GM19043 (cell line): ENCODE results near the gene CAPN14.

Source experiments
- ATAC-seq: cut with Tn5 transposase; IDR thresholded peaks from one replicate; pipeline ENCODE4 v1.9.1; 2021; ENCODE audit warnings: low read depth; ENCODE audit not compliant: unreplicated experiment

Gene CAPN14, protein sequence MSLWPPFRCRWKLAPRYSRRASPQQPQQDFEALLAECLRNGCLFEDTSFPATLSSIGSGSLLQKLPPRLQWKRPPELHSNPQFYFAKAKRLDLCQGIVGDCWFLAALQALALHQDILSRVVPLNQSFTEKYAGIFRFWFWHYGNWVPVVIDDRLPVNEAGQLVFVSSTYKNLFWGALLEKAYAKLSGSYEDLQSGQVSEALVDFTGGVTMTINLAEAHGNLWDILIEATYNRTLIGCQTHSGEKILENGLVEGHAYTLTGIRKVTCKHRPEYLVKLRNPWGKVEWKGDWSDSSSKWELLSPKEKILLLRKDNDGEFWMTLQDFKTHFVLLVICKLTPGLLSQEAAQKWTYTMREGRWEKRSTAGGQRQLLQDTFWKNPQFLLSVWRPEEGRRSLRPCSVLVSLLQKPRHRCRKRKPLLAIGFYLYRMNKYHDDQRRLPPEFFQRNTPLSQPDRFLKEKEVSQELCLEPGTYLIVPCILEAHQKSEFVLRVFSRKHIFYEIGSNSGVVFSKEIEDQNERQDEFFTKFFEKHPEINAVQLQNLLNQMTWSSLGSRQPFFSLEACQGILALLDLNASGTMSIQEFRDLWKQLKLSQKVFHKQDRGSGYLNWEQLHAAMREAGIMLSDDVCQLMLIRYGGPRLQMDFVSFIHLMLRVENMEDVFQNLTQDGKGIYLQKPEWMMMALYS

DNA sequence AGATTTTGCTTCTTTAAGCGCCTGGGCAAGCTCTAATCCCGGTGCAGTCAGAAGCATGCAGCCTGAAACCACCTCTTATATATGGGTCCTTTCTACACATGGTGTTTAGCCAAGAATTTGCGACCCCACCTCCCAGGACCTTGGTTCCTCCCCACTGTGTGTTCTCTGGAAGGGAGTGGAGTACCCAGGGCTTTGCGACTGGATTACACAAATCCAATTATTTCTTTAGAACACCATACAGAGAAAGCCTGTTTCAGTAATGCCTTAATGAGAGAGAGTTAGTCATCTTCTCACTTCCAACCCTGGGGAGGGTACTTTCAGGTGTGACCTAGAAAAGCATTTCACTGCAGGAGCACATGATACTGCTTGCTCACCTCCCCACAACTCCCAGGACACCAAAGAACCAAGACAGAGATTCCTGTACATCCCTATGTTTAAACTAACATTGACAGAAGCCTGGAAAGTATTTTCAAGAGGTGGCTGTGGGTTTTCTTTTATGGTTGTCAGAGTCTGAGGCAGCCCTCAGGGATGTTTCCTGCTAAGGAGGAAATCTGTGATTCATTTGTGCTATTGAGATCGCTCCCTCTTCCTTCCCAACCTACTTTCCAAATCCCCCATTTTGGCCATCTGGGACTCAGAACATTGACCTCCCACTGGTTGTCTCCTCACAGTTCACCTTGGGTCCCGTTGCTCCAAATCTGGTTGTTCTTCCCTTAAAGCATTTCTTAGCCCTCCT, at the start of gene CAPN14:
Gene CAPN14 (minus strand): TSS at position 51 of the 736 bp plus-strand sequence. CDS start 12,068 bp downstream, outside the sequence.
- no peak for ATAC-seq

DNA sequence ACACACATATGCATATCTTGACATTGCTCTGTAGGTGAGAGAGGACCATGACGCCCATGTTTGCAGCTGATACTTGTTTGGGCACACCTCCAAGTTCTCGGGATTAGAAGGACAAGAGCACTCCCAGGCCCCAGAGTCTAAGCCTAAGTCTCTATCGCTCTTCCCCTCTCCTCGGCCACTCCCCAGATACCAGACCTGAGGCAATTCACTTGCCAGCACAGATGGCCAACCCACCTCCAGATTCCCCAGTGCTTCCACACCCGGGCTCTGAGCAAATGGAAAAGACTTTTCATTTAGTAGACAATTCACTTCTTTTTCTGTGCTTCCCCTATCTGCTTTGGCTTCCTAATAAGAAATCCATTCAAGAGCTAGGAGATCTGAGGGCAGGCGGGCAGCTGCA, 49.5 kb upstream of the CAPN14 start:
- ATAC-seq, result no peak

DNA sequence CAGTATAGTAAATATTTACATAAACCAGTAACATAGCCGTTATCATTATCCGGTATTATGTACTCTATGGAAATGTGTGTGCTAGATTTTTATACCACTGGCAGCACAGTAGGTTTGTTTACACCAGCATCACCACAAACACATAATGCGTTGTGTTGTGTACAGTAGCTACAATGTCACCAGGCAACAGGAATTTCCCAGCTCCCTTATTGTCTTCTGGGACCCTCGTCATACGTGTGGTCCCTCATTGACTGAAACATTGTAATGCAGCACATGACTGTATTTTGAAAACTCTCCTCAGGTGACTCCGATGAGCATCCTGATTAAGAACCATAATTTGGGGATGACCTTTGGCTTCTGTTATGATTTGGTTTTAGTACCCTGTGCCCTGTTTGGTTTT, 47.9 kb upstream of the CAPN14 start:
- ATAC-seq, result no peak

DNA sequence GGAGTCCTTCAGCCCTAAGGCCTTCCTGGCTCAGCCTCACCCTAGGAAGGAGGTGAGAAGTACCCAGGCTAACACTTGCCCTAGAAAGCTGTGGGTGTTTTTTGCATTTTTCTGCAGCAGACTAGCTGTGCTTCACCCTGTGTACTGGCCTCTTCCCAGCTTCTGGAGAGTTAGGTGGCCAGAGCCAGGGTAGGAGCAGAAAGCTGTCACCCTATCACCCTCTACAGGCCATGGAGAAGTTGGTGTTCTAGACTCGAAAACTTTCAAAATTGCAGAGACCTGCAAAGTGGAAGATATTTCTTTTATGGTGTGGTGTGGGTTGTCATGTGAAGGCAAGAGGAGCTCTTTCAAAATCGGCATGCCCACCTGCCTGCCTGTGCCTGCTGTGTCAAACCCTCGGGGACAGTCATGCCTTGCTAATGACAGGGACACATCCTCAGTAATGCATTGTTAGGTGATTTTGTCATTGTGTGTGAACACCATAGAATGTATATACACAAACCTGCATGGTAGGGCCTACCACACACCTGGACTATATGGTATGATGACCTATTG, 46.4 kb upstream of the CAPN14 start:
- ATAC-seq, result no peak

DNA sequence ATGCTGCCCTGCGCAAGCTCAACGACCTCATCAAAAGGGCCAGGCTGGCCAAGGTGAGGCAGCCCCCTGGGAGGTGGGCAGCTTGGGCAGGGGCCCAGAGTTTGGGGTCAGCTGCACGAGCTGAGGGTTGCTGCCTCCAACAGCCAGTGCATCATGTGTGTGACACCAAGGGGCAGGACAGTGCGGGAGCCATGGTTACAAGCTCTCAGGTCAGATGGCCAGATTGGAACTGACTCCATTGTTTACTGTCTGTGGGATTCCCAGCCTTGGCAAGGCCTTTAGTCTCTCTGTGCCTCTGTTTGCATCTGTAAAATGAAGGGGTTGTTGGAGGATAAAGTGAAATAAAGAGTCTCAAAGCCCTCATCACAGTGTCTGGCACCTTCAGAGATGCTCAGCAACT, 43.6 kb upstream of the CAPN14 start:
- ATAC-seq, result no peak

DNA sequence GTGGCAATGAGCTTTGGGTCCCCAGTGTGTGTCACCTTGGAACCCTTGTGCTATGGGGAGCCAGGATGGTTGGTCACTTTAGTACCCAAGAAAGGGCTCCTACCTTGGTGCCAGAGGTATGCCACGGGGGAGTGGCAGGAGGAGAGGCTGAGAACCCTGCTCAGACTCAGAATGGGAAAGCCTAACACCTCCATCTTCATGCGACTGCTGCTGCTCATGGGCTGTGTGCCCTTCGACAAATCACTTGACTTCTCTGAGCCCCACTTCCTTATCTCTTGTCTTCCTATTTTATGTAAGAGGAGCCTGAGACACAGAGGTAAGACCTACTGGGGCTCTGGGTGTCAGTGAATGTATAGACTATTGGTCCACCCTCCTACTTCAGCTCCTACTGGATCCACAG, 41.8 kb upstream of the CAPN14 start:
- no peak for ATAC-seq

DNA sequence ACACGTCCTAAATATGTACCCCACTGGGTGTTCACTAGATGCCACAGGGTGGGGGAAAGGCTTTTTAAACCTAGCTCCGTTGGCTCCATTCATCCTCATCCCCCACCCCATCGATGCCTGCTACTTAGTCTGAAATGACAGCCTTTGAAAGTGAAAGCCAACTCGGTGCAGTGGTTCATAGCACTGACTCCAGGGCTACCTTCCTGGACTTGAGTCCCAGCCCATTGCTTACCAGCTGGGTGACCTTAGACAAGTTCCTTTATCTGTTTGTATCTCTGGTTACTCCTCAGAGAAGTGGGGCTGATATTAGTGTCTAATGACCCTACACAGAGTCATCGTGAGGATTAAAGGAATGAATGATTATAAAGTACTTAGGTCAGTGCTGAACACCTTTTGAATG, 41.0 kb upstream of the CAPN14 start:
- ATAC-seq, result peak; percentile 31

DNA sequence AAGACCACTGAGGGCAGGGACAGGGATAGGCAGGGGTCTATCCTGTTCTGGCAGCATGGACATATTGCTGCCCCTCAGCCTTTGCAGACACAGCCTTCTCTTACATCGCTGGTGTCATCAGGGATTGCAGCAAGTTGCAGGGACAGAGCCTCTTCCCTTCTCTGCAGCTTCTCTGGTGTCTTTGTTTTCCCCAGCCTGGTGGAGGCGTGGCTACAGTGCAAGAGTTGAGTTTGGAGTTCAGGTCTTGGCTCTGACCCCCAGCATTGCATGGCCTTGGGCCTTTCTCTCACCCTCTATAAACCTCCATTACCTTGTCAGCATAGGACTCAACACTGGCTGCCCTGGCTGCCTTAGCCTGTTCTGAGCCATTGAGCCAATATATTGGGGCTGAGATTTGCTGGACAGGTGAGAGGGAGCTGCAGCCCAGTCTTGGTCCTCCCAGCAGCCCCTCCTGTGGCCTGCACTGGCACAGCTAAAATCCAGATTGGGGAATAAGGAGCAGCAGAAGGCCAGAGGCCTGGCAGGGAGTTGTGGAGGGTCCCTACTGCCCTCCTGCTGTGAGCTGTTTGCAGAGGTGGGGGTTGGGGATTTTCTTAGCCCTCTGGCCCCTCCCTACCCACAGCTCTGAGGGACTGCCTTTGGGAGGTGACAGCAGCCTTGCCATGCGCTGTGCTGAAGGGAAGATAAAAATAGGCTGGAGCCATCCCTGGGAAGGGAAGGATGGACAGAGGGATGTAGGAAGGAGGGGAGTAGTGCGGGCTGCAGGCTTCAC, 39.5 kb upstream of the CAPN14 start:
- peak; percentile 1 for ATAC-seq

DNA sequence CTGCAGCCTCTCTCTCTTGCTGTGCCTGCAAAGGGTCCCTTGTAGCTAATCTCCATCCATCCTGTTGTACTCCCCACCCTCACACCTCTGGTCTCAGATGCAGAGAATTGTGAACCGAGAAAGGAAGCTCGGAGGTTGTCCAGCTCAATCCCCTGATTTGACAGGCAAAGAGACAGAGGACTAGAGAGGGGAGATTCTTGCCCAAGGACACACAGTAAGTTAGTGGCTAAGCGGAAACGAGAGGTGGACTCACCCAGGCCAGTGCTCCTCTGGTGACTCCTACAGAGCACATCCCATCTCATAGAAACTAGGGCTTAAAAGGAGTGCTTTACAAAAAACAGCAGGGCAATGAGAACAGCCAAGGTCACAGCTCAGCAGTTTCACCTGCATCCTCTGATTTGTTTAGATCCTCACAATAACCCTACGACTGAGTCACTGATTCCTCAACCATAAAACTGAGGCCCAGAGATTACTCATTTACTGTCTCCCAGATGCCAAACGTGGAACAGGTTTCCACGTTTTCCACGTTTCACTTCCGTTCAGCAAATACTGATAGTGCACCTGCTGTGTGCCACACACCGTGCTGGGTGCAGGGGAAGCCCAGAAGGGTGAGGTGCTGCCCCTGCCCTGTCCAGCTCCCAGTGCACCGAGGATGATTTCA, 38.7 kb upstream of the CAPN14 start:
- ATAC-seq, result peak; percentile 71

DNA sequence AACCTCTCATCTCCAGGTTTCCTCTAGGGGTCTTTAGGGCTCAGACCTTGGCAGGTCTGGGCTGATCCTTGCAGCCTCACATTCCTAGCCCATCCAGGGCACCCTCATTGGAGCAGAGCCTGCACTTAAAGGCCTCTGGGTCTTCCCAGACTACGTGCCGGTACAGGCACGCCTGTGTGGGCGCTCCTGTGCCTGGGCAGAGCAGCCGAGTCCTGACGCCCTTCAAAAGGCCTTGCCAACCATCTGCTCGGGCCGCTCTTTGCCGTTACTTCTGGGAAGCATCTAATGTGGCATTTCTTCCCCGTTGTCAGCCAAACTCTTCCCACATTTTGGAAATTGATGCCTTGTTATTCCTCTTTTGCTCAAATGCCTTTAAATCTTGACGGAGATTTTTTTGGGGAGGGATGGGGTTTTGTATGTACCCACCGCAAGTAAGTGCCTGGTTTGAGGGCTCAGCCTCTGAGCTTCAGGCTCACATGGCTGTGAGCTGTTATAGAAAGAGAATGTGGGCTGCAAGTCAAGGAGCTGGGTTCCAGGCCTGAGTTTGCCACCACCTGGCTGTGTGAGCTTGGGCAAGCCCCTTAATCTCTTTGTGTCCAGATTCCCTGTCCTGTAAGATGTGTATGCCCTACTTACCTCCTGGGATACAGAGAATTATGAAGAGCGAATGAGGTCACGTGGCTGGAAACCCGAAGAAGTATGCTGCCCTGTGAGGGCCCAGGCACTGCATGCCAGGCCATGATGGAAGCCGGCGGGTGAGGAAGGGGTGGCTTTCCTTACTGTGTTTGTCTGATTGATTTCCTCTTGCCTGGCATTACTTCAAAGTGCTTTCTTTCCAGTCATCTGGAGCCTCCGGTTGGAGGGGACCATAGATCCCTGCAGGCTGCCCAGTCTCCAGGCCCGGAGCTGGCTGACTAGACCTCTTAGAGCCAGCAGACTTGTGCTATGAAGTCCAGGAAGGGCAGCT, 37.2 kb upstream of the CAPN14 start:
- ATAC-seq, result no peak

DNA sequence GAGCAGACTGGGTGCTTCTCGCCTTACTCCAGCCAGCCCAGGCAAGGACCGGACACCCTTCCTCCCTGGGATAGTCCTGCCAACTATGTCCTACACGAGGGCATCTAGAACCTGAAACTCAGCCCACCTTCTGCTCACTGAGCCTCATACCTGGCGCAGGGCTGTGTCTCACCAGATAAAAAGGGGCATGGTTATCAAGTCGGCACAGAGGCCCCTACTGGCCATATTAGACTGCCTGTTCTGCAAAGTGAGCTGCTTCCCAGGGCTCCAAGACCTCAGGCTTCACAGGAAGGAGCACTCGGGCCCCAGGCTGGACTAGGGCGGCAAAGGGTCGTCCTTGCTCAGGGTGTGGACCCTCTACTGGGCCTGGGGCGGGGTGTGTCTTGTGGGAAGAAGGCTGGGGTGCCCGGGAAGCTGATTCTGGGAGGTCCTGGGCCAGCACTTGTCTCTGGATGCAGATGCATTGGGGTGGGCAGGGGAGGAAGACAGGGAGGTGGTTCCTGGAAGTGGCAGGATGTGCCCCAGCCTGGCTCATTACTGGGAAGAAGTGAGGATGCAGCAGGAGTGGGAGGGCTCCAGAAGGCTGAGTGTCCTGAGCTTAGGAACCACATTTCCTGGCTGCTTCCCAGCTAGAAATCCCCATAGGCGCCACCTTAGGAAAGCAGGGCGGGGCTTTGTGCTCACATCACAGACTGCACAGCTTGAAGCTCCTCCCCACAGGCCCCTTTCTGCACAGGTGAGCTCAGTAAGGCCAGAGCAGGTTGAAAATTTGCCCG, 36.2 kb upstream of the CAPN14 start:
- ATAC-seq, result no peak

DNA sequence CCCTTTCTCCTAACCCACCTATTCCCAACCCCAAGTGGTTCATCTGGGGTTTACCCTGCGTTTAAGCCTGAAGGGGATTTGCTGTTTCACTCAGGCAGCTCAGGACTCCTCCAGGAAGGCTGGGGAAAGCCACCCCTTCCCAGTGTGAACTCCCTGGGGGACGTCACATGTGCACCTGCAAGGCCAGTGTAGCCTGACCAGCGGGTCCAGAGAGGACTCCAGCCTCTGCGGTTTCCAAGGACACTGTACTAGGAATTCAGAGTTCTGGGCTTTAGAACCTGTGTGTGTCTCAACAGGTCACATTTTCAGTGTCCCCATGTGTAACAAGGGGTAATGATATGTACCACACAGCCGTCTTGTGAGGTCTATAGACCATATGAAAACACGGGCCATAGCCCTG, 34.5 kb upstream of the CAPN14 start:
- no peak for ATAC-seq

DNA sequence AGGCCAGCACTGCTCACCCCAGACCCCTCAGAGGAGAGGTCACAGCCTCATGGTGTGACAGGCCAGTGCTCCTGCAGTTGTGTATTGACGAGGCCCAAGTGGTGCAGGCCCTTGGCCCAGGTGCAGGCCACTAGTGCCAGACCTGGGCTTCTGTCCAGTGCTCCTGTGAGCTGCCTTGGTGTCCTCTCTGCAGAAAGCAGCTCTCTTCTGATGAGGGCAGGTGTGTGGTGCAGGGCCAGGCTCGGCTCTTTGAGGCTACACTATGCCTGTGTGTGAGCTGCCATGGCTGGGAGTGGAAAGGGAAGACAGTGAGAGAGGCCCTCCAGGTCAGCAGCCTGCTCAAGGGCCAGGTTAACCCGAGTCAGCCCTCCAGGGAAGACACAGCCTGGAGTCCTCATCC, 33.7 kb upstream of the CAPN14 start:
- ATAC-seq, result no peak

DNA sequence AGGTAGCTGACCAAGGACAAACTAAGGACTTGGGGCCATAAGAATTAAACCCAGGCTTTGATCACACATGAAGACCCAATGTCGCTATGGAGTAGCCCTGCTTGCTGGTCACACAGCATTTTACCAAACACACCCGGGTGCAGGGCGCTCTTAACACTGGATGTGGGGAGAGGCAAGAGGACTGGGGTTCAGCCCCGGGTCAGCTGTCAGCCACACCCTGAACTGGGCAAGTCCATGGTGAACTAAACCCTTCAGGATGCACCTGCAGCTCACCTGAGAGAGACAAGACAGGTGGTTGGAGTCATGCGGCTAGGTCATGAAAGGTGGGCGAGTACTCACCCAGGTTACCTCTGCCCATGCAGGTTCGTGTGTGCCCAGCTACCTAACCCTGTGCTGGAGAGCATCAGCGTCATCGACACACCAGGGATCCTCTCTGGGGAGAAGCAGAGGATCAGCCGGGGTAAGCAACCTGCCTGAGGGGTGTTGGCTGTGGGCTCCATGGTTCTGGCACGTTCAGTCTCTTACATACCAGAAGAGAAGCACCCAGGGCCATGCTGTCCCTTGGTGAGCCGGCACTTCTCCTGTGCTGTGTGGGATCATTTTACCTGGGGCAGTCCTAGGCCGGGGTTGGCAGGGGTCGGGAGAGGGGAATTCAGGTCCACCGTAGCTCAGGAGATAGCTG, 31.8 kb upstream of the CAPN14 start:
- ATAC-seq, result no peak

DNA sequence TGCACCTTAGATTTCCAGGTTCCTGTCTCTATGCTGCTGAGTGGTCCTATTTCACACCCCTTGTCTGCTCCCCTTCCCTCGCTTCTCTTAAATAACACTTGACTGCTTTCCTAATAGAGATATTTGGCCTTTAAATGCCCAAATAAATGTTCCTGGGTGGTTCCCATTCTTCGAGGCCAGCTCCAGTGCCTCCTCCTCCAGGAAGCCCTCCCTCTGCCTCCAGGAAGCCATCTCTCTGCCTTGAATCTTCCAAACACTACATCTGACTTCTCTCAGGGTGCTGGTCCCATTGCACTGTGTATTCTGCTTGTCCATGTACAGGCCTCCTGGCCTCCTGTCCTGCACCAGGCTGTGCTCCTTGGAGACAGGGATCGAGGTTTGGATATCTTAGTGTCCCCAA, 30.8 kb upstream of the CAPN14 start:
- ATAC-seq, result no peak

DNA sequence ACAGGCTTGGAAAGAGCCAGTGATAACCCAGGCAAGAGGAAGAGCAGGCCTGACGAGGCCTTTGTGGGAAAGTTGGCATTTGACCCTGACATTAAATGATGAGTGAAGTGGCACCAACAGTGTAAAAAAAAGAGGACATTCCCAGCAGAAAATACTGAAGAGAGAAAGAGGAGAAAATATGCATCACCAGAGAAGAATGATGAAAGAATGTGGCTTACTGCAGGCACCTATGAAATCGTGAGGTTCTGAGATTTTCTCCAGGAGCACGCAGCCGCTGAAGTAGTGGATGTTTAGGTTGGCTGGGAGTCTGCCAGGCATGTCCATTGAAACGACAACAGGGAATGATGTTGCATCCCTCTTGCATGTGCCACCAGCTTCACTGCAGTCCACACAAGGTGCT, 30.4 kb upstream of the CAPN14 start:
- ATAC-seq, result no peak

DNA sequence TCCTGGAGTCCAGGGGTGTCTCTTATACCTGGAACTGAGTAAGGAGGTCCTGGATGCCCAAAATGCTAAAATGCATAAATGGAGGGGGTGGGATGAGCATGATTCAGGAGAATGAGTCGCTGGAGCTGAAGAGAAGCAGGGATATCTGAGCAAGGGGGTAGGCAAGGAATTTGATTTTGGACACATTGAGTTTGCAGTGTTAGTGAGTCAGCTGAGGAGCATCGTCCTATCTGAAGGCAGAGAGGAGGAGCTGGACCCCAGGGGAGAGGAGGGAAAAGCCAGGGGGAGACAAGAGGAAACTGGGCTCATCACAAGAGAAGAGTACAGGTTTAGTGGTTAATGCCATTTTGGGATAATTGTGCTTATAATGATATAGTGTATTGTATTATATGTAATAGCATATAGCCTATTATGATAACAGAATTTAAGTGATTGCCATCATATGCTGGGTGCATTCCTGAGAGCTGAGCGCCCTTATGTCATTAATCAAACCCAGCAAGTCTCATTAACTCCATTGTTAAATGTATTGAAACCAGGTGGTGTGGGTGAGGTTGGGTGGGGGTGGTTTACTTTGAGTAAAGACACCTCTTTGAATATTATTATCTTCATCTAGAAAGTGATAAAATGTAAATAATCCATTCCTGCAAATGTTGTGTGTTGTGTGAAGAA, 29.0 kb upstream of the CAPN14 start:
- ATAC-seq, result no peak
